ENCODE data around the gene ZNF33A.
"Not testable (repeated sequence)": the region's sequence is repeated elsewhere in the genome, so short reads cannot be mapped to it uniquely, and the experiment has no call there.

Gene ZNF33A

GRCh38 chr10:38047666-38048065 lies 37.2 kb downstream of the ZNF33A start:
- no peak for DNase-seq

DNA sequence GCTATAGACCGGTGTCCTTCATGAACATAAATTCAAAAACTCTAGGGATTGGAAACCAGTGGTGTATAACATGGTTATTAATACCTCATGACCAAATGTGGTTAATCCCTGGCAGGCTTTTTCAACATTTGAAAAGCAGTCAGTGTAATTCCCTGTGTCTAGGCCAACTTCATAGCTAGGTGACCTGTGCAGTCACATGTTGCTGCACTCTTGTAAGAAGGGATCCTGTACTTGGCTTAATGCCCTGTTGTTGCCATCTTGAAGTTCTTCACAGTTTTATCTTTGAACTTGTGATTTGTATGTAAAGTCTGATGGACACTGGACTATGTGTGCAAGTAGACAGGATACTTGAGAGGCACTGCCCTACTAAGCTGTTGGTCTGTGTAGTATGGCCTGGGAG lies 39.7 kb downstream of the ZNF33A start:
- no peak for DNase-seq

- DNase-seq = peak; percentile 69
Observed at GRCh38 chr10:38054361-38054797, 43.9 kb downstream of the ZNF33A start.

DNA sequence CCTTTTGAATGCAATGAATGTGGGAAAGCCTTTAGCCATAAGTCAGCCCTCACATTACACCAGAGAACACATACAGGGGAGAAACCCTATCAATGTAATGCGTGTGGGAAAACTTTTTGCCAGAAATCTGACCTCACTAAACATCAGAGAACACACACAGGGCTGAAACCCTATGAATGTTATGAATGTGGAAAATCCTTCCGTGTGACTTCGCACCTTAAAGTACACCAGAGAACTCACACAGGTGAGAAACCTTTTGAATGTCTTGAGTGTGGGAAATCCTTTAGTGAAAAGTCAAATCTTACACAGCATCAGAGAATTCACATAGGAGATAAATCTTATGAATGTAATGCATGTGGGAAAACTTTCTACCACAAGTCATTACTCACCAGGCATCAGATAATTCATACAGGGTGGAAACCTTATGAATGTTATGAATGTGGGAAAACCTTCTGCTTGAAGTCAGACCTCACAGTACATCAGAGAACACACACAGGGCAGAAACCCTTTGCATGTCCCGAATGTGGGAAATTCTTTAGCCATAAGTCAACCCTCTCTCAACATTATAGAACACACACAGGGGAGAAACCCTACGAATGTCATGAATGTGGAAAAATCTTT lies 44.9 kb downstream of the ZNF33A start:
- DNase-seq = not testable (repeated sequence)

DNA sequence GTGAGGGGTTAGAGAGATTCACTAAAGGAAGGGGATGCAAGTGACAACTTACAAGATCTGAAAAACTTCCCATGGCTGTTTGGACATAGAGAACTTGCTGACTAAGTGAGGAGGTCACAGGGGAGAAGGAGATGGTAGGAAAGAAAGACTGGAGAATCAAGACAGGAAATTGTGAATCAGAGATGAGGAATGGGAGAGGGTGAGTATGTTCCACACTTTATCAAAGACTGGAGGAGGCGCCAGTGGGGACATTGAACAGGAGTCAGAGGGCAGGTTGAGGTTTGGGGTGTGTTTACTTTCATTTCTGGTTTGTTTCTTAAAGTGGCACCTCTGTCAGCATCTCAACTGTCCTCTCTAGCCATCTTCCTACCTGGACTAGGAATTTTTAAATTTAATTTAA lies 59.2 kb downstream of the ZNF33A start:
- peak; percentile 83 for DNase-seq

DNA sequence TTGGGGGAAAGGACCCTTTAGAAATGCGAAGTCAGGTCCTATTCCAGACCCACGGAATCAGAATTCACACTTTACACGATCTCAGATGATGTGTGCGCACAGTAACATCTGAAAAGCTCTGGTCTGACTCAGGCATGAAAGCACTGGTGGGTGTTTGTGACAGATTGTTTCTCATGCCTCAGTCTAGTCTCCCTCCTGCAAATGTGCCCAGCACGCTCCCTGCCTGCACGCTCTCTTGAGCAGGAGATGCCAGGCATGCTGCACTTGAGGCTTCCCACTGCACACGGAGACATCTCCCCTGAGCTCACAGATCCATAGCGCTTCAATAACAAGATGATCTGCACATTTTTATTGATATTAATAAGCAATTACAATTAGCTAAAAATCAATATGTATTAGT lies 60.0 kb downstream of the ZNF33A start:
- DNase-seq = no peak

- DNase-seq = no peak
Observed at GRCh38 chr10:38072552-38072951, 62.1 kb downstream of the ZNF33A start.

DNA sequence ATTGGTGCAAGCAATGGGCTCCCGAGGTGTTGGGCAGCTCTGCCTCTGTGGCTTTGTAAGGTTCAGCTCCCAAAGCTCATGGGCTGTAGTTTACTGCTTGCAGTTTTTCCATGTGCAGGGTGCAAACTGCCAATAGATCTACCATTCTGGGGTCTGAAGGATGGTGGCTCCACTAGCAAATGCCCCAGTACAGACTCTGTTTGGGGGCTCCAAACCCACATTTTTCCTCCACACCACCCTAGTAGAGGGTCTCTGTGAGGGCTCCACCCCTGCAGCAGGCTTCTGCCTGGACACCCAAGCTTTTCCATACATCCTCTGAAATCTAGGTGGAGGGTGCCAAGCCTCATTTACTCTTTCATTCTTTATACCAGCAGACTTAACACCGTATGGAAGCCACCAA lies 66.2 kb downstream of the ZNF33A start:
- no peak for DNase-seq

GRCh38 chr10:38093318-38093717 lies 82.8 kb downstream of the ZNF33A start:
- DNase-seq = not testable (repeated sequence)

- no peak for DNase-seq
Observed at GRCh38 chr10:38093816-38094157, 83.3 kb downstream of the ZNF33A start.

DNA sequence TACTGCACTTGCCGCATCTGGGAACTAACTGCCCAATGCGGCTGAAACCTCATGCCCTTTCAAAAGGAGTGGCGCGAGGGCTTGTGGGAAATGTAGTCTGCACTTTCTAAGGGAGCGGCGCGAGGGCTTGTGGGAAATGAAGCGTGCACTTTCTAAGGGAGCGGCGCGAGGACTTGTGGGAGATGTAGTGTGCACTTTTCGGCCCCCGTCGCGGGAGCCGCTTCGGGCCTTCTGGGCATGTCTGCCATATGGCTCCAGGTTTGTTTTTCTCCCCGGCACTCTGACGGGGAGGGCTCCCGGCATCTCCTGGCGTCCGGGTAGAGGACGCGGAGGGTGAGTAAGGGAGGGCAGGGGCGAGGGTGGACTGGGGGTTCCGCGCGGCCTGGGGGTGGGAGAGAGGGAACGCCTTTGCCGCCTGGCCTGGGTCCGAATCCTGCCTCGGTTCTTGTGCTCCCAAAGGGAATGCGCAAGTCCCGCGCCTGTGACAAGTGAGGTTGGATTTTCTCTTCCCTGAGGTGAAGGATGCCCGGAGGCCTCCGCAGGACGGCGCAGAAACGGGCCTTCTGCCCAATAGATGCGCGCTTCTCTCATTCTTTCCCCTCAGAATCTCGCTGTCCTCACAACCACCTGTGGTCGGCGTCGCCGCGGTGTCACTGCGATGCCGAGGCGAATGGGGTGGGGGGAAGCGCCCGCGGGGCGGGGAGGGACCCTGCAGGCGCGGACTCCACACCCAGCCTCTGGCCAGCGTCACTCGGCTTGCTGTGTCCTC lies 83.9 kb downstream of the ZNF33A start, which contains the start of gene ZNF37A:
Gene ZNF37A, plus strand, starts transcription at position 180 of the 769 bp plus-strand sequence. CDS start 2,281 bp downstream, outside the sequence.
- peak; percentile 93 for DNase-seq

- DNase-seq = no peak
Observed at GRCh38 chr10:38094927-38095574, 84.6 kb downstream of the ZNF33A start.

DNA sequence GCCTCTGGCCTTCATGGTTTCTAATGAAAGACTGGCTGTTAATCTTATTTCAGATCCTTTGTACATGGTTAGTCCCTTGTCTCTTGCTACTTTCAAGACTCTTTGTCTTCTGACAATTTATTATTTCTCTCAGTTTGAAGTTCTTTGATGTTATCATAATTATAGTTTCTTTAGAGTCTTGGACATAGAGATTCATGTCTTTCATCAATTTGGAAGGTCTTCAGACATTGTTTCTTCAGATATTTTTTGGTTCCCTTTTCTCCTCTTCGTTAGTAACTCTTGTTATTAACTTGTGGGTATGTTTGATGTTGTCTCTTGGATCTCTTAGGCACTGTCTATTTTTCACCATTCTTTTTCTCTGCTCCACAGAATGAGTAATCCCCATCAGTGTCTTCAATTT lies 92.4 kb downstream of the ZNF33A start:
- DNase-seq = no peak

GRCh38 chr10:38103756-38104155 lies 93.3 kb downstream of the ZNF33A start:
- no peak for DNase-seq

GRCh38 chr10:38112159-38112558 lies 101.7 kb downstream of the ZNF33A start:
- DNase-seq = no peak

Measured in EL (cell line).